ENCODE results near the gene ATG16L2. TPM values are rescaled to one million over a fixed set of nuclear protein-coding genes. Genes with fewer than 3 reads are reported as not detected.

Gene ATG16L2
- total RNA-seq, 2 experiments from 2014 or later, result 57.0 to 60.1 TPM

GRCh38 chr11:72816404-72816990 is 2.3 kb downstream of the ATG16L2 start:
- CTCF ChIA-PET, result interaction anchor here (1.0 to 2.0 kb wide), 6 partner anchors 10 to 326 kb away, joined by 3 to 7 read pairs (median 4); partner anchors contain the start of gene STARD10
- POLR2A ChIA-PET, result interaction anchor here (0.8 kb wide), 1 partner anchor 12 kb away, joined by 3 read pairs; no protein-coding TSS in a partner anchor

- CTCF ChIA-PET, result interaction anchor here (0.9 to 1.9 kb wide), 3 partner anchors 12 to 93 kb away, joined by 3 to 6 read pairs (median 5); no protein-coding TSS in a partner anchor
- POLR2A ChIA-PET, result no interaction called here
These were observed 3.8 kb downstream of the ATG16L2 start for GRCh38 chr11:72817966-72818365.

- ChIA-PET POLR2A (interaction anchor here (1.0 kb wide), 1 partner anchor 9 kb away, joined by 3 read pairs; no protein-coding TSS in a partner anchor), CTCF (interaction anchor here (0.9 to 1.9 kb wide), 3 partner anchors 11 to 94 kb away, joined by 3 to 6 read pairs (median 5); no protein-coding TSS in a partner anchor)
These were observed 4.8 kb downstream of the ATG16L2 start for GRCh38 chr11:72818971-72819370.

GRCh38 chr11:72820439-72821139 is 6.4 kb downstream of the ATG16L2 start:
- ChIA-PET CTCF (no interaction called here), POLR2A (interaction anchor here (0.5 kb wide), 1 partner anchor 316 kb away, joined by 3 read pairs; no protein-coding TSS in a partner anchor)

- ChIA-PET POLR2A (interaction anchor here (1.0 kb wide), 1 partner anchor 28 kb away, joined by 3 read pairs; the partner anchor contains the start of gene STARD10), CTCF (interaction anchor here (1.5 kb wide), 1 partner anchor 8 kb away, joined by 6 read pairs; no protein-coding TSS in a partner anchor)
These were observed 7.2 kb downstream of the ATG16L2 start for GRCh38 chr11:72821221-72821919.

- POLR2A ChIA-PET, result interaction anchor here (1.0 to 1.1 kb wide), 2 partner anchors 9 to 28 kb away, joined by 3 read pairs; partner anchors contain the start of gene STARD10
- CTCF ChIA-PET, result interaction anchor here (1.3 to 1.5 kb wide), 2 partner anchors 9 to 10 kb away, joined by 6 read pairs; no protein-coding TSS in a partner anchor
These were observed 7.9 kb downstream of the ATG16L2 start for GRCh38 chr11:72821920-72822799.

GRCh38 chr11:72823105-72823804 is 9.0 kb downstream of the ATG16L2 start:
- ChIA-PET POLR2A (interaction anchor here (0.7 to 1.1 kb wide), 2 partner anchors 8 to 10 kb away, joined by 3 to 4 read pairs; no protein-coding TSS in a partner anchor), CTCF (interaction anchor here (0.7 to 1.5 kb wide), 3 partner anchors 8 to 94 kb away, joined by 3 to 6 read pairs (median 6); no protein-coding TSS in a partner anchor)

- ChIA-PET CTCF (interaction anchor here (1.2 kb wide), 1 partner anchor 99 kb away, joined by 4 read pairs; no protein-coding TSS in a partner anchor), POLR2A (no interaction called here)
These were observed 9.8 kb downstream of the ATG16L2 start for GRCh38 chr11:72824020-72824419.

- ChIA-PET CTCF (interaction anchor here (0.6 to 1.2 kb wide), 2 partner anchors 100 to 802 kb away, joined by 3 to 4 read pairs; no protein-coding TSS in a partner anchor), POLR2A (no interaction called here)
These were observed 10.7 kb downstream of the ATG16L2 start for GRCh38 chr11:72824811-72825505.

DNA sequence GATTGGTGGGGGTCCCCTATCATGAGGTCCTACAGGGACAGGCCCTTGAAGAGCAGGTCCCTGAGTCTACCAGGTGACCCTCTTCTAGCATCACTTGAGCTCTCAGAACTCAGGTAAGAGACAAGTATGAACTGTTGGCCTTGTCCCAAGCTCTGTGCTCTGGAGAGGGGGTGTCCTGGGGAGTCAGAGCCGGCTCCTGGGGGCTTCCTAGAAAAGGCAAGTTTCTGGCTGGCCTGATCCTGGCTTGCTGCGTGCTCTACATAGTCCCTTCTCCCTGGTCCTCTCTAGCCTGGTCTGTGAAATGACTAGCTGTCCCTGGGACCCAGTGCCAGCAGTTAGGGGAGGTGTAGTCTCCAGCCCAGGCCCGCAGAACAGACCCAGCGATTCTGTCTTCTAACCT is 11.4 kb downstream of the ATG16L2 start:
- POLR2A ChIA-PET, result no interaction called here
- CTCF ChIA-PET, result interaction anchor here (0.7 kb wide), 1 partner anchor 10 kb away, joined by 5 read pairs; no protein-coding TSS in a partner anchor

- CTCF ChIA-PET, result interaction anchor here (0.7 to 2.4 kb wide), 2 partner anchors 11 to 13 kb away, joined by 5 to 7 read pairs; no protein-coding TSS in a partner anchor
- POLR2A ChIA-PET, result no interaction called here
These were observed 12.2 kb downstream of the ATG16L2 start for GRCh38 chr11:72826191-72826941.

GRCh38 chr11:72826942-72827480 is 12.8 kb downstream of the ATG16L2 start:
- CTCF ChIA-PET, result interaction anchor here (2.4 kb wide), 1 partner anchor 14 kb away, joined by 7 read pairs; no protein-coding TSS in a partner anchor
- POLR2A ChIA-PET, result interaction anchor here (1.2 kb wide), 1 partner anchor 12 kb away, joined by 5 read pairs; no protein-coding TSS in a partner anchor

DNA sequence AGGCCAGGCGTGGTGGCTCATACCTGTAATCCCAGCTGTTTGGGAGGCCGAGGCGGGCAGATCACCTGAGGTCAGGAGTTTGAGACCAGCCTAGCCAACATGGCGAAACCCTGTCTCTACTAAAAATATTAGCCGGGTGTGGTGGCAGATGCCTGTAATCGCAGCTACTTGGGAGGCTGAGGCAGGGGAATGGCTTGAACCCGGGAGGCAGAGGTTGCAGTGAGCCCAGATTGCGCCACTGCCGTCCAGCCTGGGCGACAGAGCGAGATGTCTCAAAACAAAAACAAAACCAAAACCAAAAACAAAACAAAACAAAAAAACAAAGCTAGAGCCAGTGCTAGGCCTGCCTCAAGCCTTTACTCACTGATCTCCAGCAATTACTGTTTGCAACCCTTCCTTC is 13.4 kb downstream of the ATG16L2 start:
- CTCF ChIA-PET, result interaction anchor here (0.9 to 2.4 kb wide), 4 partner anchors 15 to 351 kb away, joined by 4 to 7 read pairs (median 6); no protein-coding TSS in a partner anchor
- POLR2A ChIA-PET, result interaction anchor here (1.2 to 1.3 kb wide), 3 partner anchors 9 to 13 kb away, joined by 3 to 5 read pairs (median 3); no protein-coding TSS in a partner anchor

GRCh38 chr11:72828081-72828567 is 13.9 kb downstream of the ATG16L2 start:
- ChIA-PET POLR2A (interaction anchor here (1.2 to 1.3 kb wide), 3 partner anchors 9 to 13 kb away, joined by 3 to 5 read pairs (median 3); no protein-coding TSS in a partner anchor), CTCF (interaction anchor here (0.9 to 2.4 kb wide), 4 partner anchors 15 to 350 kb away, joined by 4 to 7 read pairs (median 6); no protein-coding TSS in a partner anchor)

DNA sequence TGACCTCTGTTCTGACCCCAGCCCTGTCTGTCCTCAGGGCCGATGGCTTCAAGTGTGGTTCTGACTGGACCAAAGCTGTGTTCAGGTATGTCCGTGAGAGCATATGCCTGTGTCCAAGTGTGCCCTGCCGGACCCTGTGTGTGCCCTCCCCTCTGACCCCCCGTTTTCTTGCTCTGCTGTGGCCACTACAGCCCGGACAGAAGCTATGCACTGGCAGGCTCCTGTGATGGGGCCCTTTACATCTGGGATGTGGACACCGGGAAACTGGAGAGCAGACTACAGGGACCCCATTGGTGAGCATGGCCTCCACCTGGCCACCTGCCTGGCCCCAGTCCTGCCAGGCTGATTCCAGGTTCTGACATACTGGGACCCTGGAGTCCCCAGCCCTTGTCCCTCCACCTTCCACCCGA is 14.5 kb downstream of the ATG16L2 start:
- ChIA-PET POLR2A (interaction anchor here (0.6 to 1.3 kb wide), 3 partner anchors 10 to 126 kb away, joined by 3 to 4 read pairs (median 3); no protein-coding TSS in a partner anchor), CTCF (interaction anchor here (1.3 to 2.4 kb wide), 3 partner anchors 16 to 46 kb away, joined by 4 to 7 read pairs (median 4); no protein-coding TSS in a partner anchor)

Measured in activated CD8-positive, alpha-beta memory T cell treated with anti-CD3 and anti-CD28 coated beads for 36 hours (primary cell).